ENCODE results near the gene RAX2.

The RAX2 gene

DNA sequence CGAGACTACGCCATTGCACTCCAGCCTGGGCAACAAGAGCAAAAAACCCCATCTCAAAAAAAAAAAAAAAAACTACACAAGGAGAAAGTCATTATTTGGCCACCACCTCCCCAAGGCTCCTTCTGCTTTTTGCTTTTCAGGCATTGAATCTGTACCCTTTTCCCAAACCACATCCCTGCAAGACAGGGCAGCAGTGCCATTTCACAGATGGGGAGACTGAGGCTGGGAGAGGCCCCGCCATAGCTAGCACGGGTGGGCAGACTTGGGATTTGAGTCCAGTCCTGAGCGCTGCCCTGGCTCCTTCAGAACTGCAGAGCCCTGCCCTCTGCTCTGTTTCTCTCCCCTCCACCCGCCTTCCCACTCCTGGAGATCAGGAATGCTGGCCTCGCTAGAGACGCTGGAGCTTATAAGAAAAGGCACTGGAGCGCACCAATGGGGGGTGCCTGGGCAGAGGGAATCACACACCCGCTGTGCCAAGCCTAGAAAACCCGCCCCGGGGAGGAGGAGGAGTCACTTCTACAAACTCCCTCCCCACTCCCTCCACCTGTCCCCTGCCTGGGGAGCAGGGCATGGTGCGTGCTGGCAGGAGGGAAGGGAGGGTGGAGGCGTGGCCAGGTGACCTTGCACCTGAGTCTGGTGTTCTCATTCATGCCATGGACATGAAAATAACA lies 46.3 kb downstream of the RAX2 start:
- Histone ChIP-seq H3K23ac (ENCODE audit: low read length) (no peak overlapping the region), H3K9ac (ENCODE audit: low read length) (no peak overlapping the region), H3K27ac (ENCODE audit: low read depth, low read length) (no peak overlapping the region), H3K4me2 (ENCODE audit: low read length) (no peak overlapping the region), H3K27me3 (ENCODE audit: insufficient read depth, low read length) (no peaks in the 10 kb centered on the region), H3K14ac (ENCODE audit: low read length) (no peak overlapping the region), H3K79me1 (ENCODE audit: low read length) (peaks cover 4% of the 10 kb centered on the region), H3K36me3 (ENCODE audit: control insufficient read depth in 1 of 2, insufficient read depth in 2 of 2, low read length in 2 of 2) (peaks cover 2 to 6% of the 10 kb centered on the region in 2 experiments), H4K8ac (ENCODE audit: low read depth, low read length) (no peak overlapping the region), H2BK12ac (ENCODE audit: low read length) (no peak overlapping the region), H3K4me3 (ENCODE audit: low read depth, low read length) (no peak overlapping the region), H4K91ac (ENCODE audit: low read depth, low read length) (no peak overlapping the region), H3K79me2 (ENCODE audit: control insufficient read depth, insufficient read depth, low read length, poor library complexity) (no peaks in the 10 kb centered on the region), H3K9me3 (ENCODE audit: insufficient read depth, low read depth, low read length) (peaks cover 1% of the 10 kb centered on the region), H4K12ac (ENCODE audit: low read depth, low read length) (no peak overlapping the region), H2BK5ac (ENCODE audit: low read depth, low read length, poor library complexity) (no peak overlapping the region), H3K18ac (ENCODE audit: low read length) (no peak overlapping the region), H3K4me1 (ENCODE audit: control insufficient read depth in 1 of 2, insufficient read depth in 2 of 2, low read length in 2 of 2) (peaks cover 8 to 16% of the 10 kb centered on the region in 2 experiments), H2BK120ac (ENCODE audit: insufficient read depth, low read length, poor library complexity) (no peak overlapping the region), H2AFZ (ENCODE audit: insufficient read depth, low read length, poor library complexity) (no peak overlapping the region), H3K4ac (ENCODE audit: low read depth, low read length) (no peak overlapping the region), H2AK5ac (ENCODE audit: low read length) (no peak overlapping the region)
- no peak for DNase-seq
- WGBS (ENCODE audit: extremely low coverage, insufficient coverage, insufficient read length), result no CpG with 5 or more reads among the region's 14 CpGs

DNA sequence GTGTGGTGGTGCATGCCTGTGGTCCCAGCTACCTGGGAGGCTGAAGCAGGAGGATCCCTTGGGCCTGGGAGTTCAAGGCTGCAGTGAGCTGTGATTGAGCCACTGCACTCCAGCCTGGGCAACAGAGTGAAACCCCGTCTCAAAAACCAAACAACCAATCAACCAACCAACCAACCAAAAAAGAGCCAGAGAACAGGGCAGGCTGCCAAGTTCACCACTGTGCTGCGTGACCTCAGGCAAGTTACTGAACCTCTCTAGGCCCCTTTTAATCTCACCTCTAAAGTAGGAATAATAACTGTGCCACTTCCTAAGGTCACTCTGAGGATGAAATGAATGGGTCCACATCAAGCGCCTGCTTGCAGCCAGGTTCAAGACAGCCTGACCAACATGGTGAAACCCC lies 46.9 kb downstream of the RAX2 start:
- no peak overlapping the region for H2BK120ac ChIP-seq (ENCODE audit: insufficient read depth, low read length, poor library complexity)
- H3K18ac ChIP-seq (ENCODE audit: low read length), result no peak overlapping the region
- no peak overlapping the region for H3K9ac ChIP-seq (ENCODE audit: low read length)
- no peak overlapping the region for H2BK5ac ChIP-seq (ENCODE audit: low read depth, low read length, poor library complexity)
- no peak overlapping the region for H3K4me3 ChIP-seq (ENCODE audit: low read depth, low read length)
- no peak overlapping the region for H2AK5ac ChIP-seq (ENCODE audit: low read length)
- WGBS (ENCODE audit: extremely low coverage, insufficient coverage, insufficient read length), result no CpG with 5 or more reads among the region's 3 CpGs
- H4K8ac ChIP-seq (ENCODE audit: low read depth, low read length), result no peak overlapping the region
- H3K9me3 ChIP-seq (ENCODE audit: insufficient read depth, low read depth, low read length), result peaks cover 1% of the 10 kb centered on the region
- no peak overlapping the region for H3K4ac ChIP-seq (ENCODE audit: low read depth, low read length)
- H3K36me3 ChIP-seq (ENCODE audit: control insufficient read depth in 1 of 2, insufficient read depth in 2 of 2, low read length in 2 of 2), result no peaks in the 10 kb centered on the region
- H3K79me1 ChIP-seq (ENCODE audit: low read length), result peaks cover 4% of the 10 kb centered on the region
- H3K23ac ChIP-seq (ENCODE audit: low read length), result no peak overlapping the region
- no peak overlapping the region for H3K27ac ChIP-seq (ENCODE audit: low read depth, low read length)
- H4K12ac ChIP-seq (ENCODE audit: low read depth, low read length), result no peak overlapping the region
- H3K79me2 ChIP-seq (ENCODE audit: control insufficient read depth, insufficient read depth, low read length, poor library complexity), result no peaks in the 10 kb centered on the region
- H3K14ac ChIP-seq (ENCODE audit: low read length), result no peak overlapping the region
- no peaks in the 10 kb centered on the region for H3K27me3 ChIP-seq (ENCODE audit: insufficient read depth, low read length)
- peaks cover 8 to 20% of the 10 kb centered on the region in 2 experiments for H3K4me1 ChIP-seq (ENCODE audit: control insufficient read depth in 1 of 2, insufficient read depth in 2 of 2, low read length in 2 of 2)
- H3K4me2 ChIP-seq (ENCODE audit: low read length), result no peak overlapping the region
- no peak overlapping the region for H2BK12ac ChIP-seq (ENCODE audit: low read length)
- H2AFZ ChIP-seq (ENCODE audit: insufficient read depth, low read length, poor library complexity), result no peak overlapping the region
- no peak overlapping the region for H4K91ac ChIP-seq (ENCODE audit: low read depth, low read length)
- DNase-seq, result no peak

DNA sequence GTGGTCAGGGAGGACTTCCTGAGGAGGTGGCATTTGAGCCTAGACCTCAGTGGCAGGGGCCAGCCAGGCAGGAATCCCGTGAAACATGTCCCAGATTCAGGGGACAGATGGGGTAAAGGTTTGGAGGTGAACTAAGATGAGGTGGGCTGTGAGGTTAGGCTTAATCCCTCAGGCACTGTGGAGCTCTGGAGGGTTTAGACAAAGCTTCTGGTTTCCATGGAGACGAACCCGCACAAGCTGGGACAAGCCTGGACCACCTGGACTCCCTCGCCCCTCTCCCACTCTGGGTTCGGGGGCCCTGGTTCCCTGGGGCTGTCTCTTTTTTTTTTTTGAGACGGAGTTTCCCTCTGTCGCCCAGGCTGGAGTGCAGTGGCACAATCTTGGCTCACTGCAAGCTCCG lies 48.1 kb downstream of the RAX2 start:
- peak overlapping the region; percentile 18 for H2AK5ac ChIP-seq (ENCODE audit: low read length)
- H3K27me3 ChIP-seq (ENCODE audit: insufficient read depth, low read length), result no peaks in the 10 kb centered on the region
- H3K4ac ChIP-seq (ENCODE audit: low read depth, low read length), result no peak overlapping the region
- H3K18ac ChIP-seq (ENCODE audit: low read length), result no peak overlapping the region
- peaks cover 4% of the 10 kb centered on the region for H3K79me1 ChIP-seq (ENCODE audit: low read length)
- H3K9ac ChIP-seq (ENCODE audit: low read length), result no peak overlapping the region
- H3K14ac ChIP-seq (ENCODE audit: low read length), result no peak overlapping the region
- H2BK12ac ChIP-seq (ENCODE audit: low read length), result no peak overlapping the region
- no peak overlapping the region for H2AFZ ChIP-seq (ENCODE audit: insufficient read depth, low read length, poor library complexity)
- no peak for DNase-seq
- H2BK5ac ChIP-seq (ENCODE audit: low read depth, low read length, poor library complexity), result no peak overlapping the region
- peak overlapping the region; percentile 35 for H4K8ac ChIP-seq (ENCODE audit: low read depth, low read length)
- no peak overlapping the region for H3K4me3 ChIP-seq (ENCODE audit: low read depth, low read length)
- H2BK120ac ChIP-seq (ENCODE audit: insufficient read depth, low read length, poor library complexity), result no peak overlapping the region
- peaks cover 8 to 20% of the 10 kb centered on the region in 2 experiments for H3K4me1 ChIP-seq (ENCODE audit: control insufficient read depth in 1 of 2, insufficient read depth in 2 of 2, low read length in 2 of 2)
- H3K23ac ChIP-seq (ENCODE audit: low read length), result no peak overlapping the region
- no peaks in the 10 kb centered on the region for H3K9me3 ChIP-seq (ENCODE audit: insufficient read depth, low read depth, low read length)
- no peak overlapping the region for H4K91ac ChIP-seq (ENCODE audit: low read depth, low read length)
- H3K79me2 ChIP-seq (ENCODE audit: control insufficient read depth, insufficient read depth, low read length, poor library complexity), result no peaks in the 10 kb centered on the region
- no peaks in the 10 kb centered on the region for H3K36me3 ChIP-seq (ENCODE audit: control insufficient read depth in 1 of 2, insufficient read depth in 2 of 2, low read length in 2 of 2)
- H3K4me2 ChIP-seq (ENCODE audit: low read length), result no peak overlapping the region
- WGBS (ENCODE audit: extremely low coverage, insufficient coverage, insufficient read length), result no CpG with 5 or more reads among the region's 8 CpGs
- H4K12ac ChIP-seq (ENCODE audit: low read depth, low read length), result no peak overlapping the region
- H3K27ac ChIP-seq (ENCODE audit: low read depth, low read length), result no peak overlapping the region

DNA sequence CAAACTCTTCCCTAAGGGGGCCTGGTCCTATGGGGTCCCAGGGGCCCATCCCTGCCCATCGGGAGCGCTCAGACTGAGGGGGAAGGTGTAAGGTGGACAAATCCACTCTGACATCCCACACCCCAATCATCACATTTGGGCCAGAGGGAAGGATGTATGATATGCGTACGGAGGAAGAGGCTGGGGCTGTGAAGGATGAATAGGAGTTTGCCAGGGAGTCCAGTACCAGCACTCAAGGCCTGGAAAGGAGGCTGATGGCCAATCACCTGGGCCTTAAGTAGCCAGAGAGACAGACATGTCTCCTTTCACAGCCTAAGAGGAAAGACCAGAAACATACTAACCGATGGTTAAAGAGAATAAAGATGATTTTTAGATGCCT lies 48.9 kb downstream of the RAX2 start:
- Histone ChIP-seq H3K9me3 (ENCODE audit: insufficient read depth, low read depth, low read length) (no peaks in the 10 kb centered on the region), H4K12ac (ENCODE audit: low read depth, low read length) (no peak overlapping the region), H3K23ac (ENCODE audit: low read length) (no peak overlapping the region), H3K4me1 (ENCODE audit: control insufficient read depth in 1 of 2, insufficient read depth in 2 of 2, low read length in 2 of 2) (peaks cover 8 to 20% of the 10 kb centered on the region in 2 experiments), H3K18ac (ENCODE audit: low read length) (no peak overlapping the region), H3K4ac (ENCODE audit: low read depth, low read length) (no peak overlapping the region), H3K9ac (ENCODE audit: low read length) (no peak overlapping the region), H4K8ac (ENCODE audit: low read depth, low read length) (no peak overlapping the region), H2AFZ (ENCODE audit: insufficient read depth, low read length, poor library complexity) (no peak overlapping the region), H3K79me1 (ENCODE audit: low read length) (peaks cover 4% of the 10 kb centered on the region), H2BK5ac (ENCODE audit: low read depth, low read length, poor library complexity) (no peak overlapping the region), H4K91ac (ENCODE audit: low read depth, low read length) (no peak overlapping the region), H3K4me2 (ENCODE audit: low read length) (peak overlapping the region; percentile 15), H2AK5ac (ENCODE audit: low read length) (no peak overlapping the region), H2BK120ac (ENCODE audit: insufficient read depth, low read length, poor library complexity) (no peak overlapping the region), H3K14ac (ENCODE audit: low read length) (no peak overlapping the region), H3K4me3 (ENCODE audit: low read depth, low read length) (no peak overlapping the region), H3K36me3 (ENCODE audit: control insufficient read depth in 1 of 2, insufficient read depth in 2 of 2, low read length in 2 of 2) (no peaks in the 10 kb centered on the region), H3K79me2 (ENCODE audit: control insufficient read depth, insufficient read depth, low read length, poor library complexity) (no peaks in the 10 kb centered on the region), H2BK12ac (ENCODE audit: low read length) (no peak overlapping the region), H3K27ac (ENCODE audit: low read depth, low read length) (peak overlapping the region; percentile 7), H3K27me3 (ENCODE audit: insufficient read depth, low read length) (no peaks in the 10 kb centered on the region)
- no CpG with 5 or more reads among the region's 5 CpGs for WGBS (ENCODE audit: extremely low coverage, insufficient coverage, insufficient read length)
- no peak for DNase-seq

Data from trophoblast cell (in vitro differentiated cells and primary cell).